HepG2 (cell line): ENCODE measurements around the gene SLC50A1. TPM values are rescaled to one million over a fixed set of nuclear protein-coding genes. Genes with fewer than 3 reads are reported as not detected.

ENCODE experiments used
- ARID4A ChIP-seq: sonication (generic); formaldehyde crosslinking; IDR thresholded peaks from 2 replicates; pipeline ENCODE4 v1.5.0; 2020; ENCODE audit warnings: mild to moderate bottlenecking, missing genetic modification reagents, borderline replicate concordance
- ASH2L ChIP-seq: fragments of 300-600, 200-600 bp; sonication (generic); IDR thresholded peaks from 2 replicates; pipeline ENCODE4 v1.7.0; 2017; ENCODE audit warnings: low read depth, mild to moderate bottlenecking, moderate library complexity, mixed read lengths, low read length; ENCODE audit not compliant: insufficient read length
- KDM6A ChIP-seq: IDR thresholded peaks from 2 replicates; pipeline ENCODE4 v1.6.1; 2016; ENCODE audit warnings: low read depth
- KLF13 ChIP-seq: sonication (generic); formaldehyde crosslinking; IDR thresholded peaks from 2 replicates; pipeline ENCODE4 v1.4.0; 2020; ENCODE audit warnings: mild to moderate bottlenecking, missing genetic modification reagents
- POLR2AphosphoS2 ChIP-seq: IDR thresholded peaks from 2 replicates; pipeline ENCODE4 v1.6.1; 2011; ENCODE audit warnings: low read depth, low read length, improper control_type of control experiment
- SAP130 ChIP-seq: IDR thresholded peaks from 2 replicates; pipeline ENCODE4 v1.6.1; 2016; ENCODE audit warnings: low read depth
- SOX6 ChIP-seq, 2 experiments: fragments of 450-650 bp in 1 of 2; sonication (generic) in 1 of 2; formaldehyde crosslinking in 1 of 2; IDR thresholded peaks; 2 replicates each; pipeline versions ENCODE4 v1.4.0 to v1.6.1; 2017 to 2020; ENCODE audit warnings: antibody characterized with exemption in 1 of 2, mild to moderate bottlenecking in 1 of 2, missing genetic modification reagents in 1 of 2
- TAF1 ChIP-seq: sonication (generic); formaldehyde crosslinking; IDR thresholded peaks from 2 replicates; pipeline ENCODE4 v1.4.0; 2020; ENCODE audit warnings: missing genetic modification reagents
- TP53 ChIP-seq: sonication (generic); formaldehyde crosslinking; conservative IDR thresholded peaks from 2 replicates; pipeline ENCODE4 v1.4.0; 2020; ENCODE audit warnings: missing genetic modification reagents
- ZFP82 ChIP-seq: sonication (generic); formaldehyde crosslinking; IDR thresholded peaks from 2 replicates; pipeline ENCODE4 v1.5.1; 2020; ENCODE audit warnings: mild to moderate bottlenecking, missing genetic modification reagents, borderline replicate concordance
- ZMAT3 ChIP-seq: sonication (generic); formaldehyde crosslinking; conservative IDR thresholded peaks from 2 replicates; pipeline ENCODE4 v1.7.0; 2021; ENCODE audit warnings: missing genetic modification reagents
- ZNF12 ChIP-seq: sonication (generic); formaldehyde crosslinking; IDR thresholded peaks from 2 replicates; pipeline ENCODE4 v1.5.0; 2020; ENCODE audit warnings: missing genetic modification reagents
- ZNF230 ChIP-seq: sonication (generic); formaldehyde crosslinking; IDR thresholded peaks from 2 replicates; pipeline ENCODE4 v1.4.0; 2020; ENCODE audit warnings: mild to moderate bottlenecking, missing genetic modification reagents
- ZNF432 ChIP-seq: sonication (generic); formaldehyde crosslinking; IDR thresholded peaks from 2 replicates; pipeline ENCODE4 v1.5.0; 2020; ENCODE audit warnings: missing genetic modification reagents, mild to moderate bottlenecking, borderline replicate concordance
- ZNF510 ChIP-seq: sonication (generic); formaldehyde crosslinking; IDR thresholded peaks from 2 replicates; pipeline ENCODE4 v1.4.0; 2020; ENCODE audit warnings: low read depth, mild to moderate bottlenecking, missing genetic modification reagents
- ZNF678 ChIP-seq: sonication (generic); formaldehyde crosslinking; IDR thresholded peaks from 2 replicates; pipeline ENCODE4 v1.4.0; 2020; ENCODE audit warnings: mild to moderate bottlenecking, missing genetic modification reagents
- polyA plus RNA-seq, 8 experiments: library from polyadenylated mRNA; depleted of rRNA in 3 of 8; stranded (reverse) in 7 of 8; unstranded in 1 of 8; fragments of >200 nt; fragmentation: Illumina TruSeq in 4 of 8; extraction: Trizol in 4 of 8; gene quantifications; 2 replicates each; pipeline versions ENCODE4 v1.2.1 to v1.2.3, GENCODE V29; 2011 to 2016; ENCODE audit warnings: low read depth in 4 of 8, missing spikeins in 1 of 8, mixed read lengths in 1 of 8; ENCODE audit not compliant: insufficient read depth in 1 of 8
- total RNA-seq, 5 experiments: library from RNA; depleted of rRNA; stranded (reverse); fragments of >200 nt; fragmentation: Illumina TruSeq; extraction: Trizol; gene quantifications; 2 replicates each; pipeline ENCODE4 v1.2.3, GENCODE V29; 2016; ENCODE audit warnings: low read depth in 1 of 5
- TF ChIP-seq, protein P1 (sequence below): sonication (generic); formaldehyde crosslinking; IDR thresholded peaks from 2 replicates; pipeline ENCODE4 v1.8.0; 2023; ENCODE audit warnings: mild to moderate bottlenecking, missing genetic modification reagents
- TF ChIP-seq, protein P2 (sequence below): sonication (generic); formaldehyde crosslinking; IDR thresholded peaks from 2 replicates; pipeline ENCODE4 v1.5.0; 2020; ENCODE audit warnings: missing genetic modification reagents, mild to moderate bottlenecking, borderline replicate concordance
- TF ChIP-seq, protein P3 (sequence below): sonication (generic); formaldehyde crosslinking; IDR thresholded peaks from 2 replicates; pipeline ENCODE4 v1.4.0; 2020; ENCODE audit warnings: missing genetic modification reagents

Gene SLC50A1
- total and polyA plus RNA-seq, 2 of the 13 experiments (the other 11 are each of a cell fraction or from before 2014, with no cell fraction given) = 22.5 to 46.8 TPM

DNA sequence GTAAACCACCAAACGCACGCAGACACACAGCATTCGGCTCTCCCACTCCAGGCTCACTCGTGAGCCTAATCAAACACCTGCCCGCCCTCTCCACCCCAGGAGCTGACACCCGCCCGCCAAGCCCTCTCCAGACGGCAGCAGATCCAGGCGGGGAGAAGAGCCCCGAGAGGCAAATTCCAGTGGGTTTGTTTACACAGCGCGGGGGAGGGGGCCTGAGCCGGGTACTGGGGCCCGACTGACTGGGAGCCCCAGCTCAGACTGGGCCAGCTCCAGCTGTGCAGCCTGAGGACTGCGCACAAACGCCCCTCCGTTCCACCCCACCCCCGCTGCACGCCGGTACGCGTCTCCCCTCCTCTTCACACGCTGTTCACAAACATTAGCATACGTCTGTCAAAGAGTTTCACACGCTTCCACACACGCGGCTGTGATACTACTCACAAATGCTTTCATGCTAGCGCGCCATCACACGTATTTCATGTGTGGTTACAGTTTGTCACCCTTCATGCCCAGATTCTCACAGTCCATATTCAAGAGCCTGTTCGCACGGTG, 9.0 kb upstream of the SLC50A1 start (continued):
- peak; percentile 14; the same call in 1 of the 2 replicates for TF ChIP-seq ZFP82 (CRISPR knock-in tag)
- no peak for TF ChIP-seq KDM6A
- no peak for TF ChIP-seq POLR2AphosphoS2
- peak; percentile 6; the same call in 1 of the 2 replicates for TF ChIP-seq ZNF12 (CRISPR knock-in tag)
- peak; percentile 94; the same call in 1 of the 2 replicates for TF ChIP-seq ZNF230 (CRISPR knock-in tag)
- TF ChIP-seq ZNF510 = no peak; the same call in 1 of the 2 replicates
- peak; percentile 37; the same call in 1 of the 2 replicates for TF ChIP-seq ZNF432
- no peak for TF ChIP-seq SOX6 (IDR thresholded peaks at IDR 0.05)
- no peak for TF ChIP-seq SOX6 (CRISPR knock-in tag; IDR thresholded peaks at IDR 0.05)
- TF ChIP-seq ARID4A = no peak
- 0 out of 2 replicates have a peak, but pooled peaks have one; percentile 10 for TF ChIP-seq KLF13 (CRISPR knock-in tag)
- no peak for TF ChIP-seq SAP130 (CRISPR knock-in tag)
- TF ChIP-seq, protein P1, sequence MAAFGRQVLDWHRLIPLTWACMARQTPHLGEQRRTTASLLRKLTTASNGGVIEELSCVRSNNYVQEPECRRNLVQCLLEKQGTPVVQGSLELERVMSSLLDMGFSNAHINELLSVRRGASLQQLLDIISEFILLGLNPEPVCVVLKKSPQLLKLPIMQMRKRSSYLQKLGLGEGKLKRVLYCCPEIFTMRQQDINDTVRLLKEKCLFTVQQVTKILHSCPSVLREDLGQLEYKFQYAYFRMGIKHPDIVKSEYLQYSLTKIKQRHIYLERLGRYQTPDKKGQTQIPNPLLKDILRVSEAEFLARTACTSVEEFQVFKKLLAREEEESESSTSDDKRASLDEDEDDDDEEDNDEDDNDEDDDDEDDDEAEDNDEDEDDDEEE (CRISPR knock-in tag) = no peak
- TF ChIP-seq ZMAT3 (CRISPR knock-in tag) = no peak
- no peak for TF ChIP-seq TP53 (CRISPR knock-in tag)
- TF ChIP-seq TAF1 (CRISPR knock-in tag) = no peak; the same call in 1 of the 2 replicates
- TF ChIP-seq, protein P2, sequence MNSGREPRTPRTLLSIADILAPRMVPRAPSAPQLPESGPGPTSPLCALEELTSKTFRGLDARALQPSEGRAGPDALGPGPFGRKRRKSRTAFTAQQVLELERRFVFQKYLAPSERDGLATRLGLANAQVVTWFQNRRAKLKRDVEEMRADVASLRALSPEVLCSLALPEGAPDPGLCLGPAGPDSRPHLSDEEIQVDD (CRISPR knock-in tag) = no peak
- TF ChIP-seq, protein P3, sequence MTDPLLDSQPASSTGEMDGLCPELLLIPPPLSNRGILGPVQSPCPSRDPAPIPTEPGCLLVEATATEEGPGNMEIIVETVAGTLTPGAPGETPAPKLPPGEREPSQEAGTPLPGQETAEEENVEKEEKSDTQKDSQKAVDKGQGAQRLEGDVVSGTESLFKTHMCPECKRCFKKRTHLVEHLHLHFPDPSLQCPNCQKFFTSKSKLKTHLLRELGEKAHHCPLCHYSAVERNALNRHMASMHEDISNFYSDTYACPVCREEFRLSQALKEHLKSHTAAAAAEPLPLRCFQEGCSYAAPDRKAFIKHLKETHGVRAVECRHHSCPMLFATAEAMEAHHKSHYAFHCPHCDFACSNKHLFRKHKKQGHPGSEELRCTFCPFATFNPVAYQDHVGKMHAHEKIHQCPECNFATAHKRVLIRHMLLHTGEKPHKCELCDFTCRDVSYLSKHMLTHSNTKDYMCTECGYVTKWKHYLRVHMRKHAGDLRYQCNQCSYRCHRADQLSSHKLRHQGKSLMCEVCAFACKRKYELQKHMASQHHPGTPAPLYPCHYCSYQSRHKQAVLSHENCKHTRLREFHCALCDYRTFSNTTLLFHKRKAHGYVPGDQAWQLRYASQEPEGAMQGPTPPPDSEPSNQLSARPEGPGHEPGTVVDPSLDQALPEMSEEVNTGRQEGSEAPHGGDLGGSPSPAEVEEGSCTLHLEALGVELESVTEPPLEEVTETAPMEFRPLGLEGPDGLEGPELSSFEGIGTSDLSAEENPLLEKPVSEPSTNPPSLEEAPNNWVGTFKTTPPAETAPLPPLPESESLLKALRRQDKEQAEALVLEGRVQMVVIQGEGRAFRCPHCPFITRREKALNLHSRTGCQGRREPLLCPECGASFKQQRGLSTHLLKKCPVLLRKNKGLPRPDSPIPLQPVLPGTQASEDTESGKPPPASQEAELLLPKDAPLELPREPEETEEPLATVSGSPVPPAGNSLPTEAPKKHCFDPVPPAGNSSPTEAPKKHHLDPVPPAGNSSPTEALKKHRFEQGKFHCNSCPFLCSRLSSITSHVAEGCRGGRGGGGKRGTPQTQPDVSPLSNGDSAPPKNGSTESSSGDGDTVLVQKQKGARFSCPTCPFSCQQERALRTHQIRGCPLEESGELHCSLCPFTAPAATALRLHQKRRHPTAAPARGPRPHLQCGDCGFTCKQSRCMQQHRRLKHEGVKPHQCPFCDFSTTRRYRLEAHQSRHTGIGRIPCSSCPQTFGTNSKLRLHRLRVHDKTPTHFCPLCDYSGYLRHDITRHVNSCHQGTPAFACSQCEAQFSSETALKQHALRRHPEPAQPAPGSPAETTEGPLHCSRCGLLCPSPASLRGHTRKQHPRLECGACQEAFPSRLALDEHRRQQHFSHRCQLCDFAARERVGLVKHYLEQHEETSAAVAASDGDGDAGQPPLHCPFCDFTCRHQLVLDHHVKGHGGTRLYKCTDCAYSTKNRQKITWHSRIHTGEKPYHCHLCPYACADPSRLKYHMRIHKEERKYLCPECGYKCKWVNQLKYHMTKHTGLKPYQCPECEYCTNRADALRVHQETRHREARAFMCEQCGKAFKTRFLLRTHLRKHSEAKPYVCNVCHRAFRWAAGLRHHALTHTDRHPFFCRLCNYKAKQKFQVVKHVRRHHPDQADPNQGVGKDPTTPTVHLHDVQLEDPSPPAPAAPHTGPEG (CRISPR knock-in tag) = no peak
- TF ChIP-seq ASH2L = peak; percentile 24
- no peak; the same call in 1 of the 2 replicates for TF ChIP-seq ZNF678 (CRISPR knock-in tag)
